ENCODE results near the gene DHRS4L2.
A peak's percentile ranks its signal among the peaks of the same experiment; 100 is the strongest.
"Not testable (repeated sequence)": the region's sequence is repeated elsewhere in the genome, so short reads cannot be mapped to it uniquely, and the experiment has no call there.

The DHRS4L2 gene

DNA sequence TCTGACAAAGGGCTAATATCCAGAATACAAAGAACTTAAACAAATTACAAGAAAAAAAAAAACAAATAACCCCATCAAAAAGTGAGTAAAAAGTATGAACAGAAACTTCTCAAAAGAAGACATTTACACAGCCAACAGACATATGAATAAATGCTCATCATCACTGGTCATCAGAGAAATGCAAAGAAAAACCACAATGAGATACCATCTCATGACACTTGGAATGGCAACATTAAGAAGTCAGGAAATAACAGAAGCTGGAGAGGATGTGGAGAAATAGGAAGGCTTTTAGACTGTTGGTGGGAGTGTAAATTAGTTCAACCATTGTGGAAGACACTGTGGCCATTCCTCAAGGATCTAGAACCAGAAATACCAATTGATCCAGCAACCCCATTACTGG lies 30.2 kb downstream of the DHRS4L2 start:
- H3K9ac ChIP-seq (ENCODE audit: low read depth in 1 of 2, low read length in 2 of 2); H3K9me3 ChIP-seq (ENCODE audit: control insufficient read depth in 2 of 2, low read length in 2 of 2); H3K36me3 ChIP-seq (ENCODE audit: control insufficient read depth in 2 of 2, insufficient read depth in 2 of 2, low read length in 2 of 2); H3K27me3 ChIP-seq (ENCODE audit: control insufficient read depth in 2 of 2, insufficient read depth in 2 of 2, low read length in 2 of 2); H3K27ac ChIP-seq (ENCODE audit: low read depth in 2 of 2, low read length in 2 of 2); H3K4me3 ChIP-seq (ENCODE audit: low read length in 2 of 2); H3K4me1 ChIP-seq (ENCODE audit: control insufficient read depth in 2 of 2, insufficient read depth in 2 of 2, low read length in 2 of 2): not testable (repeated sequence)

DNA sequence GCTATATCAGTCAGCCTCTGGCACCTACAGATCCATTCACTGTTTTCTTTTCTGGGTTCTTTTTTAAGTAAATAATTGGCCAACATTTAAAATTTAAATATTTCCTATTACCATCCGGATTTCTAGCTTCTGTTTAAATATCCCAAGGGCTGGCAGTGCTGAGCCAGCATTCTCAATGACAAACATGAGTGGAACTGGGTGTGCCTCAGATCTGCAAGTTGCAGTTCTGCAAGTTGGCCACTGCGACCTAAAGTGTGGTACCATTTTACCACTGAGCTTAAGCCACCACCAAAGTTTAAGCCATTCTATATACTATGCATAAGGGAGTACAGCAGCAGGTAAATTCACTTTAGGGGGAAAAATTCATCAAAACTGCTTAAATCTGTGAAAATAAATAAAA lies 31.2 kb downstream of the DHRS4L2 start:
- not testable (repeated sequence) for H3K27me3 ChIP-seq (ENCODE audit: control insufficient read depth in 2 of 2, insufficient read depth in 2 of 2, low read length in 2 of 2); H3K27ac ChIP-seq (ENCODE audit: low read depth in 2 of 2, low read length in 2 of 2); H3K4me3 ChIP-seq (ENCODE audit: low read length in 2 of 2); H3K36me3 ChIP-seq (ENCODE audit: control insufficient read depth in 2 of 2, insufficient read depth in 2 of 2, low read length in 2 of 2); H3K9ac ChIP-seq (ENCODE audit: low read depth in 1 of 2, low read length in 2 of 2); H3K4me1 ChIP-seq (ENCODE audit: control insufficient read depth in 2 of 2, insufficient read depth in 2 of 2, low read length in 2 of 2); H3K9me3 ChIP-seq (ENCODE audit: control insufficient read depth in 2 of 2, low read length in 2 of 2)

DNA sequence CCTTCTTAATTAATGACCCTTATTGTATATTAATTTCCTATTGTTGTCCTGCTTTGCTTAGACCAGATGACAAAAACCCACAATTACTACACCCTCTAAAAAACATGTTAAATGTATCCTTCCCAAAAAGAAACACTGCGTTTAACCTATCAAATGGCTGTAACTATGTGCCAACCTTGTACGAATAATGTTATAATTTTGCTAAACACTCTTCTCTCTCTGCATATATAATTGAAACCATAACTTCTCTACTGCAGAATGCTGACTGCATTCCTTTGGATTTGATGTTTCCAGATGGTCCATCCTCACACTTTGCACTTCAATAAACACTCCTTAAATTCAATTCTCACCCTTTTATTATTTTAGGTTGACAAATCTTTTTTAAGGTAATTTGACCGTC lies 31.8 kb downstream of the DHRS4L2 start:
- not testable (repeated sequence) for H3K4me3 ChIP-seq (ENCODE audit: low read length in 2 of 2); H3K27me3 ChIP-seq (ENCODE audit: control insufficient read depth in 2 of 2, insufficient read depth in 2 of 2, low read length in 2 of 2); H3K36me3 ChIP-seq (ENCODE audit: control insufficient read depth in 2 of 2, insufficient read depth in 2 of 2, low read length in 2 of 2); H3K27ac ChIP-seq (ENCODE audit: low read depth in 2 of 2, low read length in 2 of 2); H3K4me1 ChIP-seq (ENCODE audit: control insufficient read depth in 2 of 2, insufficient read depth in 2 of 2, low read length in 2 of 2); H3K9me3 ChIP-seq (ENCODE audit: control insufficient read depth in 2 of 2, low read length in 2 of 2); H3K9ac ChIP-seq (ENCODE audit: low read depth in 1 of 2, low read length in 2 of 2)

DNA sequence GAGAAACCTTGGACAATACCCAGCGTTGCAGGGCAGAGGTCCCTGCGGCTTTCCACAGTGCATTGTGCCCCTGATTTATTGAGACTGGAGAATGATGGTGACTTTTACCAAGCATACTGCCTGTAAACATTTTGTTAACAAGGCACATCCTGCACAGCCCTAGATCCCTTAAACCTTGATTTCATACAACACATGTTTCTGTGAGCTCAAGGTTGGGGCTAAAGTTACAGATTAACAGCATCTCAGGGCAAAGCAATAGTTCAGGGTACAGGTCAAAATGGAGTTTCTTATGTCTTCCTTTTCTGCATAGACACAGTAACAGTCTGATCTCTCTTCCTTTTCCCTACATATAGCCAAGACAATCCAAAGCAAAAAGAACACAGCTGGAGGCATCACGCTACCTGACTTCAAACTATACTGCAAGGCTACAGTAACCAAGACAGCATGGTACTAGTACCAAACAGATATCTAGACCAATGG lies 36.2 kb downstream of the DHRS4L2 start:
- H3K4me1 ChIP-seq (ENCODE audit: control insufficient read depth in 2 of 2, insufficient read depth in 2 of 2, low read length in 2 of 2); H3K36me3 ChIP-seq (ENCODE audit: control insufficient read depth in 2 of 2, insufficient read depth in 2 of 2, low read length in 2 of 2); H3K4me3 ChIP-seq (ENCODE audit: low read length in 2 of 2); H3K27ac ChIP-seq (ENCODE audit: low read depth in 2 of 2, low read length in 2 of 2); H3K27me3 ChIP-seq (ENCODE audit: control insufficient read depth in 2 of 2, insufficient read depth in 2 of 2, low read length in 2 of 2); H3K9me3 ChIP-seq (ENCODE audit: control insufficient read depth in 2 of 2, low read length in 2 of 2); H3K9ac ChIP-seq (ENCODE audit: low read depth in 1 of 2, low read length in 2 of 2): not testable (repeated sequence)

DNA sequence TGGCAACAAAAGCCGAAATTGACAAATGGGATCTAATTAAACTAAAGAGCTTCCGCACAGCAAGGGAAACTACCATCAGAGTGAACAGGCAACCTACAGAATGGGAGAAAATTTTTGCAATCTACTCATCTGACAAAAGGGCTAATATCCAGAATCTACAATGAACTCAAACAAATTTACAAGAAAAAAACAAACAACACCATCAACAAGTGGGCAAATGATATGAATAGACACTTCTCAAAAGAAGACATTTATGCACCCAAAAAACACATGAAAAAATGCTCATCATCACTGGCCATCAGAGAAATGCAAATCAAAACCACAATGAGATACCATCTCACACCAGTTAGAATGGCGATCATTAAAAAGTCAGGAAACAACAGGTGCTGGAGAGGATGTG lies 41.0 kb downstream of the DHRS4L2 start:
- H3K9ac ChIP-seq (ENCODE audit: low read depth in 1 of 2, low read length in 2 of 2); H3K27ac ChIP-seq (ENCODE audit: low read depth in 2 of 2, low read length in 2 of 2); H3K4me1 ChIP-seq (ENCODE audit: control insufficient read depth in 2 of 2, insufficient read depth in 2 of 2, low read length in 2 of 2); H3K4me3 ChIP-seq (ENCODE audit: low read length in 2 of 2); H3K36me3 ChIP-seq (ENCODE audit: control insufficient read depth in 2 of 2, insufficient read depth in 2 of 2, low read length in 2 of 2); H3K27me3 ChIP-seq (ENCODE audit: control insufficient read depth in 2 of 2, insufficient read depth in 2 of 2, low read length in 2 of 2); H3K9me3 ChIP-seq (ENCODE audit: control insufficient read depth in 2 of 2, low read length in 2 of 2): not testable (repeated sequence)

DNA sequence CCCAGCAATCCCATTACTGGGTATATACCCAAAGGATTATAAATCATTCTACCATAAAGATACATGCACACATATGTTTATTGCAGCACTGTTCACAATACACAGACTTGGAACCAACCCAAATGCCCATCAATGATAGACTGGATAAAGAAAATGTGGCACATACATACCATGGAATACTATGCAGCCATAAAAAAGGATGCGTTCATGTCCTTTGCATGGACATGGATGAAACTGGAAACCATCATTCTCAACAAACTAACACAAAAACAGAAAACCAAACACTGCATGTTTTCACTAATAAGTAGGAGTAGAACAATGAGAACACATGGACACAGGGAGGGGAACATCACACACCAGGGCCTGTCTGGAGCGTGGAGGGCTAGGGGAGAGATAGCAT lies 42.6 kb downstream of the DHRS4L2 start:
- H3K36me3 ChIP-seq (ENCODE audit: control insufficient read depth in 2 of 2, insufficient read depth in 2 of 2, low read length in 2 of 2); H3K4me3 ChIP-seq (ENCODE audit: low read length in 2 of 2); H3K9ac ChIP-seq (ENCODE audit: low read depth in 1 of 2, low read length in 2 of 2); H3K9me3 ChIP-seq (ENCODE audit: control insufficient read depth in 2 of 2, low read length in 2 of 2); H3K4me1 ChIP-seq (ENCODE audit: control insufficient read depth in 2 of 2, insufficient read depth in 2 of 2, low read length in 2 of 2); H3K27ac ChIP-seq (ENCODE audit: low read depth in 2 of 2, low read length in 2 of 2); H3K27me3 ChIP-seq (ENCODE audit: control insufficient read depth in 2 of 2, insufficient read depth in 2 of 2, low read length in 2 of 2): not testable (repeated sequence)

DNA sequence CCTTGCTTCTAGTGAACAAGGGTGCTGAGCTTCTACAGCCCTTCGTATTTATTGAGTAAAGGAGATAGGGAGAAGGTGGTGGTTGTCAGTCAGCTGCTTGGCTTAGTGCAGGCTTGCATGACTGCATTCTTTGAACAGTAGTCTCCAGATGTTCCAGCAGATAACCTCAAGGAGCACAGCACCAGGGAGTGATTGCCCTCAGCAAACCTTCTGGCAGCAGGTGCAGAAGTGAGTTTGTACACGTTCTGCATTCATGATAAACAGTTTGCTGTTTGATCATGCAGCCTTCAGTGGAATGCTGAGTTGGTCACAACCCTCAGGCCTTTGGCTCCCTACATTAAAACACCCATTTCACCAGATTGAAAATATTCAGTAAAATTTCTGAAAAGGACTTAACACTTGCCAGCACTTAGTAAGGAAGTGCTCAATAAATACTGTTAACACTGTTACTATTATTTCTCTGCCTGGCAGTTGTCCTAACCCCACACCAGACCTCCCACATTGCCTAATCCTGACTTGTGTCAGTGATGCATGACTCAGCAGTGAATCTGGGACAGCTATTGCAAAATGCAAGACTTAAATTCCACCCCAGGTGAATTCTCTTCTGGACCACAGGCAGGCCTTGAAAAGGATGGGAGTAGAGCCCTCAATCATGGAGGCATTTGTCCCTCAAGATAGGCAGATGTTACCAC lies 44.1 kb downstream of the DHRS4L2 start:
- Histone ChIP-seq H3K27ac (ENCODE audit: low read depth in 2 of 2, low read length in 2 of 2) (no peak overlapping the region), H3K4me3 (ENCODE audit: low read length in 2 of 2) (no peak overlapping the region), H3K27me3 (ENCODE audit: control insufficient read depth in 2 of 2, insufficient read depth in 2 of 2, low read length in 2 of 2) (no peaks in the 10 kb centered on the region), H3K36me3 (ENCODE audit: control insufficient read depth in 2 of 2, insufficient read depth in 2 of 2, low read length in 2 of 2) (no peaks in the 10 kb centered on the region), H3K9me3 (ENCODE audit: control insufficient read depth in 2 of 2, low read length in 2 of 2) (no peaks in the 10 kb centered on the region), H3K4me1 (ENCODE audit: control insufficient read depth in 2 of 2, insufficient read depth in 2 of 2, low read length in 2 of 2) (peaks cover 9 to 10% of the 10 kb centered on the region in 2 donors), H3K9ac (ENCODE audit: low read depth in 1 of 2, low read length in 2 of 2) (no peak overlapping the region)

DNA sequence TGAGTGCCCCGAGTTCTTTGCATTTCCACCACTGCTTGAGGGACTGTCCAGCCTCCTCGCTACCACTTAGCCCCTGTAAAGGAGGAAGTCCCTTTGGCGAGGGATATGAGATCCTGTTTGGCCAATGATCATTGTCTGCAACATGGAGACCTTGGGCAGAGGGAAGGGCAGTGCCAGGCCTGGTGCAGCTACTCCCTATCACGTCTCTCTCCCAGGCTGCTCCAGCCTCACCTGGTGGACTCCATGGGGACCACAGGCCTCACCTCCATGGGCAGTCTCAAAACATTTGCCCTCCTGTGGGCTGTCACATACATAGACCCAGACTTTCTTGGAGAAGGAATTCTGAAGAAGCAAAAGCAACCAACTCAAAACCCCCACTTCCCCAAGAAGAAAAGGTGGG lies 47.0 kb downstream of the DHRS4L2 start:
- H3K4me1 ChIP-seq (ENCODE audit: control insufficient read depth in 2 of 2, insufficient read depth in 2 of 2, low read length in 2 of 2): peaks cover 9 to 10% of the 10 kb centered on the region in 2 donors
- not testable (repeated sequence) for H3K36me3 ChIP-seq (ENCODE audit: control insufficient read depth in 2 of 2, insufficient read depth in 2 of 2, low read length in 2 of 2); H3K27me3 ChIP-seq (ENCODE audit: control insufficient read depth in 2 of 2, insufficient read depth in 2 of 2, low read length in 2 of 2); H3K9me3 ChIP-seq (ENCODE audit: control insufficient read depth in 2 of 2, low read length in 2 of 2)
- H3K27ac ChIP-seq (ENCODE audit: low read depth in 2 of 2, low read length in 2 of 2): peak overlapping the region; percentile 92 to 94
- H3K4me3 ChIP-seq (ENCODE audit: low read length in 2 of 2): peak overlapping the region in 1 of 2 donors; percentile 75
- H3K9ac ChIP-seq (ENCODE audit: low read depth in 1 of 2, low read length in 2 of 2): peak overlapping the region in 1 of 2 donors; percentile 76

DNA sequence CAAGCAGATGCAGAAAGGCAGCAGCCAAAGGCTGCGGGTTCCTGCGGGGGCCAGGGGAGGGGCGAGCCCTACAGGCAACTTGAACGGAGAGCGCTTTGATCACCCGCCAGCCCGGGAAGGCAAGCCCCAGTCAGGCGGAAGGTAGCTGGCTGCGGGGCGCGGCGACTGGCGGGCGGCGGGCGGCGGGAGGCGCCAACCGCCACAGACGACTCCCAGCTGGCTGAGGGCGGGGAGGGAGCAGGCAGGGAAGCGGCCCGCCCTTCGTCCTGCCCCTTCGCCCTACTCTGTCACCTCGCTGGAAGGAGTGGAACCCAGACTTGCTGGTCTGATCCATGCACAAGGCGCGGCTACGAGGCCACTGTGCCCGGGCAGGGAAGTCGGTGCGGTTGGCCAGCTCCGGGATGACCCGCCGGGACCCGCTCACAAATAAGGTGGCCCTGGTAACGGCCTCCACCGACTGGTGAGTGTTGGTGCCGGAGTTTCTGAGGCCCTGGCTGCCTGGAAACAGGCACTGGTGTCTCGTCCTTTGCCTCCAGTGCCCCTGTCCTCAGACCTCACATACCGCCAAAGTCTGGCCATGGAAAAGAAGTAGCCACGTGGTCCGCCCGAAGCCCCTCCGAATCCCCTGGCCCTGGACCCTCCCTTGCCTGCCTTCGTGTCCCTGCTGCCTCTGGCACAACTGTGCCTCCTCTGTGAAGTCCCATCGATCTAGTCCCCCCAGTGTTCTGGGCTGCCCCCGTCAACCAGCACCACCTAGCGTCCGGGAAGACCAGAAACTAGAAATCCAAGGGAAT lies 47.6 kb downstream of the DHRS4L2 start:
- no peaks in the 10 kb centered on the region for H3K27me3 ChIP-seq (ENCODE audit: control insufficient read depth in 2 of 2, insufficient read depth in 2 of 2, low read length in 2 of 2)
- peak overlapping the region; percentile 76 to 79 for H3K9ac ChIP-seq (ENCODE audit: low read depth in 1 of 2, low read length in 2 of 2)
- H3K36me3 ChIP-seq (ENCODE audit: control insufficient read depth in 2 of 2, insufficient read depth in 2 of 2, low read length in 2 of 2): no peaks in the 10 kb centered on the region
- no peaks in the 10 kb centered on the region for H3K9me3 ChIP-seq (ENCODE audit: control insufficient read depth in 2 of 2, low read length in 2 of 2)
- H3K4me3 ChIP-seq (ENCODE audit: low read length in 2 of 2): peak overlapping the region; percentile 75 to 84
- peak overlapping the region; percentile 92 to 94 for H3K27ac ChIP-seq (ENCODE audit: low read depth in 2 of 2, low read length in 2 of 2)
- peaks cover 9 to 10% of the 10 kb centered on the region in 2 donors for H3K4me1 ChIP-seq (ENCODE audit: control insufficient read depth in 2 of 2, insufficient read depth in 2 of 2, low read length in 2 of 2)

DNA sequence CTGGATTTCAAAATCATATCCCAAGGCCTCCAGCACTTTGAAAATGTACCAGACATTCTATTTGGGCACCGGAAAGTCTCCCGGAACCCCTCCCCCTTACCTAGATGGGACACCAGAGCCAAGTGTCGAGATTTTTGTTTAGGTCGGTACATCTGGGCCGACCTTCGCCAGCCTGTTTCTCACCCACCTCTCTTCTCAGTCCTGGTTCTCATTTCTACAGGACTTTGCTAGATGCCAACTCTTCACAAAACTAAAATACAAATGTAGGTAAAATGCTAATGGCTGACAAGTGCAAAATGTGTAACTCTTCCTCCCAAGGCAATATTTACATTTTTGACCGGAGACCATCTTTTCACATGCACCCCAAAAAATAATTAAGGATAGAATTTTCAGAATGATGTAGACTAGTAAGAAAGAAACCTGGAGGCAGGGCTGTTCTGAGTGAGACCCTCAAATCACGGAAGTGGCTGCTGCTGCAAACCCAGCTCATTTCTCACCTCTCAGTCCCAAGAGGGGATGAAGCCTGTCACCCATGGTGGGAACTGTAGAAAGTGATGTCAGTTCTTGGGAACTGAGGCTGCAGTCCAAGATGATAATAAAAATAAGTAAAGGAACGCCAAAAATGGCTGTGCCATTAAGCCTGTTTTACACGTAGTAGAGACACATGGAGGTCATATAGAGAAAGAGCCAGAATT lies 48.4 kb downstream of the DHRS4L2 start:
- Histone ChIP-seq H3K9ac (ENCODE audit: low read depth in 1 of 2, low read length in 2 of 2) (peak overlapping the region in 1 of 2 donors; percentile 76), H3K4me1 (ENCODE audit: control insufficient read depth in 2 of 2, insufficient read depth in 2 of 2, low read length in 2 of 2) (peaks cover 9 to 10% of the 10 kb centered on the region in 2 donors), H3K27ac (ENCODE audit: low read depth in 2 of 2, low read length in 2 of 2) (peak overlapping the region; percentile 92 to 94), H3K4me3 (ENCODE audit: low read length in 2 of 2) (peak overlapping the region; percentile 75 to 84)
- not testable (repeated sequence) for H3K27me3 ChIP-seq (ENCODE audit: control insufficient read depth in 2 of 2, insufficient read depth in 2 of 2, low read length in 2 of 2); H3K9me3 ChIP-seq (ENCODE audit: control insufficient read depth in 2 of 2, low read length in 2 of 2); H3K36me3 ChIP-seq (ENCODE audit: control insufficient read depth in 2 of 2, insufficient read depth in 2 of 2, low read length in 2 of 2)

All from mucosa of rectum (tissue), 2 donors.